ENCODE measurements around the gene TTC12.
"Not testable (repeated sequence)": the region's sequence is repeated elsewhere in the genome, so short reads cannot be mapped to it uniquely, and the experiment has no call there.

Gene TTC12

GRCh38 chr11:113293936-113294335 is 20.4 kb upstream of the TTC12 start:
- Histone ChIP-seq H3K4me3 (replicated peaks; ENCODE audit: low read depth, low read length) (no peak overlapping the region), H3K36me3 (ENCODE audit: control insufficient read depth, insufficient read depth, low read length) (no peaks in the 10 kb centered on the region), H3K27me3 (replicated peaks; ENCODE audit: control insufficient read depth, insufficient read depth, low read length) (no peaks in the 10 kb centered on the region; the same call in 1 of the 2 replicates)
- DNase-seq (ENCODE audit: extremely low read depth, insufficient read length) = no peak
- TF ChIP-seq CTCF (IDR thresholded peaks at IDR 0.05; ENCODE audit: insufficient read depth, low read length, poor library complexity, severe bottlenecking) = no peak

GRCh38 chr11:113295993-113296392 is 18.4 kb upstream of the TTC12 start:
- no peak for DNase-seq (ENCODE audit: extremely low read depth, insufficient read length)
- Histone ChIP-seq H3K4me3 (replicated peaks; ENCODE audit: low read depth, low read length) (no peak overlapping the region), H3K27me3 (replicated peaks; ENCODE audit: control insufficient read depth, insufficient read depth, low read length) (no peaks in the 10 kb centered on the region; the same call in 1 of the 2 replicates), H3K36me3 (ENCODE audit: control insufficient read depth, insufficient read depth, low read length) (no peaks in the 10 kb centered on the region)
- TF ChIP-seq CTCF (IDR thresholded peaks at IDR 0.05; ENCODE audit: insufficient read depth, low read length, poor library complexity, severe bottlenecking) = no peak

DNA sequence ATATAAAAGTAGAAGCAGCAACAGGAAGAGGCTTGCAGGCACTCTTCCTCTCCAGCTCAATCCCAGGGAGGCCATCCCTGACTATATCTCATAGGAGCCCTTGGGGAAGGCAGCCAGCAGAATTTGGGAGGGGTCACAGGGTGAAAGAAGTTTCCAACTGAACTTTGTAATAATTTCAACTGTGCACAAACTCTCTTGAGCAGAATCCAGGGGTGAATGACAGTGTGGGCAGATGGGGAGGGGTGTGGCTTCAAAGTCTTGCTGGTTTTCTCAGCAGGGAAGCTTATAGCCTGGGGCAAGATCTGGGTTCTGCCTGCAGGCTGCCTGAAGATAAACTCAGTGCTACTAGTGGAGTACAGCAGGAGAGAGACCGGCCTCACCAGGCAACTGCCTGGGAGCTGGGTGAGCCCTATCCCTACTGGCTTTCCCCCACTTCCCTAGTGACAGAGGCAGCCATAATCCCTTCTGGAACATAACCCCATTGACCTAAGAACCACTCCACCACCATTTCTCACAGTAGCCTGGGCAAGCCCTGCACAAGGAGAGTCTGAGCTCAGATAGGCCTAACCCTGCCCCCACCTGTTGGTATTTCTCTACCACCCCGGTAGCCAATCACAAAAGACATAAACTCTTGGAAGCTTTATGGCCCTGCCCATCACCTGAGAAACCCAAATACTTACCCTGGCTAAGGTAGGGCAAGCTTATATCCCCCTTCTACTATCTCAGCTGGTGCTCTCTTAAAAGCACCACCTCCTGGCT is 17.8 kb upstream of the TTC12 start:
- Histone ChIP-seq H3K4me3 (replicated peaks; ENCODE audit: low read depth, low read length) (no peak overlapping the region), H3K36me3 (ENCODE audit: control insufficient read depth, insufficient read depth, low read length) (no peaks in the 10 kb centered on the region), H3K27me3 (replicated peaks; ENCODE audit: control insufficient read depth, insufficient read depth, low read length) (no peaks in the 10 kb centered on the region; the same call in 1 of the 2 replicates)
- TF ChIP-seq CTCF (IDR thresholded peaks at IDR 0.05; ENCODE audit: insufficient read depth, low read length, poor library complexity, severe bottlenecking) = no peak
- DNase-seq (ENCODE audit: extremely low read depth, insufficient read length) = no peak

- DNase-seq (ENCODE audit: extremely low read depth, insufficient read length); H3K4me3 ChIP-seq (replicated peaks; ENCODE audit: low read depth, low read length); H3K36me3 ChIP-seq (ENCODE audit: control insufficient read depth, insufficient read depth, low read length); H3K27me3 ChIP-seq (replicated peaks; ENCODE audit: control insufficient read depth, insufficient read depth, low read length): not testable (repeated sequence)
These were observed 15.9 kb upstream of the TTC12 start for GRCh38 chr11:113298496-113298895.

DNA sequence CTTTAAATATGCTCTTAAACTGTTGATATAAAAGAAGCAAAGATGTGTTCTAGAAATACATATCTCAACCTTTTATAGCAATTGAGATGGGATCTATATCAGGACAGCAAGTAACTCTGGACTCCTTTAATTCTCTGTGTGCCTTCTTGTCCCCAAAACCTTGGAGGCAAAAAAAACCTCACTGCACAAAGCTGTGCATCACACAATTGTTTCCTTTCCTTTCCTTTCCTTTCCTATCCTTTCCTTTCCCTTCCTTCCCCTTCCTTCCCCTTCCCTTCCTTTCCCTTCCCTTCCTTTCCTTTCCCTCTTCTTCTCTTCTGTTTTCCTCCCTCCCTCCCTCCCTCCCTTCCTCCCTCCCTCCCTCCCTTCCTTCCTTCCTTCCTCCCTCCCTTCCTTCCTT is 9.5 kb upstream of the TTC12 start:
- no peak overlapping the region for H3K4me3 ChIP-seq (replicated peaks; ENCODE audit: low read depth, low read length)
- DNase-seq (ENCODE audit: extremely low read depth, insufficient read length) = no peak
- H3K27me3 ChIP-seq (replicated peaks; ENCODE audit: control insufficient read depth, insufficient read depth, low read length) = no peaks in the 10 kb centered on the region
- TF ChIP-seq CTCF (IDR thresholded peaks at IDR 0.05; ENCODE audit: insufficient read depth, low read length, poor library complexity, severe bottlenecking) = no peak
- H3K36me3 ChIP-seq (ENCODE audit: control insufficient read depth, insufficient read depth, low read length) = no peaks in the 10 kb centered on the region

DNA sequence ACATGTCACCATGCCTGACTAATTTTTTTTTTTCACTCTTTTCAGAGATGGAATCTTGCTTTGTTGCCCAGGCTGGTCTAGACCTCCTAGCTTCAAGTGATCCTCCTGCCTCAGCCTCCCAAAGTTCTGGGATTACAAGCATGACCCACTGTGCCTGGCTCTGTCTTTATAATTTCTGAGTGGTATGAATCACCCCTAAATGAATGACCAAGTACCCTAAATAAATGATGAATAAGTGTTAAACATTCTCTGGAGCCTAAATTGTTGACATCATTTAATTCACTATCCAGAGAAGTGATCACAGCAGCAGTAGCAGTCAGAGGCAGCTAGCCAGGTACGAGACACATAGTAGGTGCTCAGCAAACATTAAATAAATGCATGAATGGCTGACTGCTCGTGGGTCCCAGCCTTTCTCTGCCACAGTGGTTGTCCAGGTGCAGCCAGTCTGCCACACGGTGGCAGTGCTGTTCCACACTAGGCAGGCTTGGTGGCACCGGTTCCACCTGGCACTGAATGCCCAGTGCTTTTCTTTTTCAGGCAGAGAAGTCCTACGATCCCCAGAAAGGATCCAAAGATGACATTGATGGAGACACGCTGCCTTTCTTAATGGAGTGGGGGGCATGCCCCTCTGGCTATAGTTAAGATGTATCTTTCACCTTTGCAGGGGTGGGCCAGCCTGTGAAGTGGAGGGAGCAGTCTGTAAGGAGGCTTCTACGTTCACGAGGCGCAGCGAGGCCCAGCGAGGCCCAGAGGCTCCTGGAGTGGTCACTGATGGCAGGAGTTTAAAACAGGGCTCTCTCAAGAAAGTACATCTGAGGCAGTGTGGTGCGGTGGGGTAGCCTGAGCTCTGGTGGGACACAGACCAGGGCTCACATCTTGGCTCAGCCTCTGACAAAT is 8.7 kb upstream of the TTC12 start:
- peak; percentile 25 for DNase-seq (ENCODE audit: extremely low read depth, insufficient read length)
- H3K36me3 ChIP-seq (ENCODE audit: control insufficient read depth, insufficient read depth, low read length) = no peaks in the 10 kb centered on the region
- H3K4me3 ChIP-seq (replicated peaks; ENCODE audit: low read depth, low read length) = no peak overlapping the region
- peak; percentile 92 for TF ChIP-seq CTCF (IDR thresholded peaks at IDR 0.05; ENCODE audit: insufficient read depth, low read length, poor library complexity, severe bottlenecking)
- no peaks in the 10 kb centered on the region for H3K27me3 ChIP-seq (replicated peaks; ENCODE audit: control insufficient read depth, insufficient read depth, low read length)
